HG03064 (cell line): ENCODE measurements around the gene MKX.

ENCODE experiments used
- ATAC-seq: cut with Tn5 transposase; IDR thresholded peaks from one replicate; pipeline ENCODE4 v1.9.1; 2021; ENCODE audit warnings: low read depth; ENCODE audit not compliant: unreplicated experiment

The MKX gene

DNA sequence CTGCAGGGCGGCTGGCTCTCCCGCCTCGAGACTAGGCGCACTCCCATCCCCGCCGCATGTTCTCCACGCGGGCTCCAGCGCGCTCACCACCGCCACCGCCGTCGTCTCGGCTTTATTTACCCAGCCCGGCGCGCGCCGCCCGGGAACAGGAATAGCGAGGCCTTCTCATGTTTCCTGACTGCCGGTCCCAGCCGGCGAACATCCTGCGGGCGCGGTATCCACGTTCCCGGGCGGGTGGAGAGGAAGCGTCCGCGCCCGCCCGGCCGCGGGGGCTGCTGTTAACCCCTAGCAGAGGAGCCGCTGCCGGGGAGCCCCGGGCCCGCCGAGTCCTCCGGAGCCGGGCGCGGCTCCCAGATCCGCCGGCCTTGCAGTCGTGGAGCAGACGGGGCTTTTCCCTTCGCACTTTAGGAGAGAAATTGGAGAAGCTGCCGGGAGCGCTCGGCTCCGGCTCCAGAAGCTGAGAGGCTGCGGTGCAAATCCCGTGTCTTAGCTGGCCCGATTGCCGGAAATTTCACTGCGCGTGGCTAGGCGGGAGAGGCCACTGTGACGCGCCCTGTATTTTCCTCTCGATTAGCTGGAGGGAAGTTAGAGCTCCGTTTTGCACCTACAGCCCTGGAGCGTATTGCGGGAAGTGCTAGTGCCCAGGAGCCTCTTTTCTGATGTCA is at the start of gene MKX:
Gene MKX (minus strand): TSS at position 88 of the 665 bp plus-strand sequence. CDS start 2,404 bp downstream, outside the sequence.
- ATAC-seq: no peak

DNA sequence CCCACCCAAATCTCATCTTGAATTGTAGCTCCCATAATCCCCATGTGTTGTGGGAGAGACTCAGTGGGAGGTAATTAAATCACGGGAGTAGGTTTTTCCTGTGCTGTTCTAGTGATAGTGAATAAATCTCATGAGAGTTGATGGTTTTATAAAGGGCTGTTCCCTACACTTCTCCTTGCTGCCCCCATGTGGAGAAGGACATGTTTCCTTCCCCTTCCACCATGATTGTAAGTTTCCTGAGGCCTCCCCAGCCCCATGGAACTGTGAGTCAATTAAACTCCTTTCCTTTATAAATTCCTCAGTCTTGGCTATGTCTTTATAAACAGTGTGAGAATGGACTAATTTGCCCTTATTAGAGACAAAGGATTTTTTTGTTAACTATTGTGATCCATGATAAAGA is 48.5 kb upstream of the MKX start:
- no peak for ATAC-seq

- no peak for ATAC-seq
Measured at GRCh38 chr10:27792216-27792615, 46.6 kb upstream of the MKX start.

DNA sequence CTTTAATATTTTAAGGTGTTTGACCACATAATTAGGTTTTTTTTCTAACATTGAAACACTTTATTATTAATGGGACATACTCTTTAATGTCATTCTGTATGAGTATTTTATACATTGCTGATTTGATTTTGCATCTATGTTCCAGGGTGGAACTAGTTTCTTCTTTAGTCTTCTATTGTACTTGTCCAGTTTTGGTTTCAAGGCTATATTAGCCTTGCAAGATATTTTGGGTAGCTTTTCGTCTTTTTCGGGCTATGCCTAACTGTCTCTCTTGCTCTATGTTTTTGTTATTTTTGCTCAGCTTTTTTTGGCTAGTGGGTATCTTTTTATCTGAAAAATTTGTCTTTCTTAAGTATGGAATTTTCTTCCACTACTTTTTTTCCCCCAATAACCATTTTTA is 38.7 kb upstream of the MKX start:
- ATAC-seq: no peak

- ATAC-seq: no peak
Measured at GRCh38 chr10:27783660-27784059, 38.0 kb upstream of the MKX start.

DNA sequence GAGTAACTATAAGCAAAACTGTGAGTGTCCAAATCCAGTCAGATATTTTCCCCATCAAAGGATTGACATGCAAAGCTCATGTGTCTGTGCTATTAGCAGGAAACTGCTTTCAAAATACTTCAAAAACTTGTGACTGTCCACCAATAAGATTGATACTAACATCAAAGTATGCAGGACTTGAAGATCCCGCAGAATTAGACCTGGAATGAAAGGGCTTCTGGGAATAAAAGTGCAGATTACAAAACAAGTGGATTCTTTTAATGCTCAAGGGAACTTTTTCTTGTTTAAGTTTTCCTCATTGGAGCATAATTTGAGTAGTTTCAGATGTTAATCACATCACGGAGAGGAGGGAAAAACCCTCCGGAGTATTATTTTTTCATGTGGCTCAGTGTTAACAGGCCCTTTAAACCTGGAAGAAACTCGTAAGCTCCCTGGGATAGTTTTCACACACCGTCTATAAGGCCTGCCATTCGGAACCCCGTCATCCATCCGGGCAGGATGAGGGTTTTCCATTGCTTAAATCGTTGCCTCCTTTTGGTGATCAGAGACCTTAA is 33.9 kb upstream of the MKX start:
- ATAC-seq: no peak

DNA sequence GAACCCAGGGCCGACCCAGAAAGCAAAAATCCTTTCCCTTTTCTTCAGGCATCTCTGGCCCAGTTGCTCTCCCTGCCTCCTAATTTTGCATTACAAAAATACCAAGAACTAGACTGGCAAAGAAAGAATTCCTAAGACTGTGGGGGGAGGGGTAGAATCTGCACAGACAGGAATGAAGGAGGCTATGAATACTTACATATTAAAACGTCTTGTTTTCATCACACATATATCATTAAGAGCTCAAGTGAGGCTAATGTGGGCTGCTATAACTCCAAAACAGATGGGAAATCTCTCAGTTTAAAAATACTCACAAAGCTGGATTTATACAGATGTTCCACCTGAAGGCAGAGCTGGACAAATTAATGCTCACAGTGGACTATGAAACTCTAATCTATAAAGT is 29.2 kb upstream of the MKX start:
- ATAC-seq: no peak

DNA sequence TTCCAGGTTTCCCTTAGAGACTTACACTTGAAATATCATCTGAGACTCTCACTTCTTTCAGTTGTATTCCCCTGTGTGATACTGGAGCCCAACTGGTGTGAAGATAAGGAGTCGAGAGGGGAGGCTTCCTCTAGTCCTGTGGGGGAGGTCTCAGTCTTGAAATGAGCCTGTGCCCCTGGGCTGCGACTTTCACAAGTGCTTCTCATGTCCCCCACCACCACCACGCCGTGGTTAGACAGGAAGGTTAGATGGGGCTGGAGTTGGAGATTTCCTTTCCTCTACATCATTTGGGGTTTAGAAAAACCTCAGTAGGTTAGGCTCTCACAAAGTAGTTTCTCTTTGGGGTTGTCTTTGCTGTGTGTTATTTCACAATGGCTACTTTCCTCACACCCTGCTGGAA is 25.6 kb upstream of the MKX start:
- no peak for ATAC-seq

GRCh38 chr10:27770181-27770580 is 24.6 kb upstream of the MKX start:
- ATAC-seq: no peak

- ATAC-seq: no peak
Measured at GRCh38 chr10:27760867-27761266, 15.2 kb upstream of the MKX start.

DNA sequence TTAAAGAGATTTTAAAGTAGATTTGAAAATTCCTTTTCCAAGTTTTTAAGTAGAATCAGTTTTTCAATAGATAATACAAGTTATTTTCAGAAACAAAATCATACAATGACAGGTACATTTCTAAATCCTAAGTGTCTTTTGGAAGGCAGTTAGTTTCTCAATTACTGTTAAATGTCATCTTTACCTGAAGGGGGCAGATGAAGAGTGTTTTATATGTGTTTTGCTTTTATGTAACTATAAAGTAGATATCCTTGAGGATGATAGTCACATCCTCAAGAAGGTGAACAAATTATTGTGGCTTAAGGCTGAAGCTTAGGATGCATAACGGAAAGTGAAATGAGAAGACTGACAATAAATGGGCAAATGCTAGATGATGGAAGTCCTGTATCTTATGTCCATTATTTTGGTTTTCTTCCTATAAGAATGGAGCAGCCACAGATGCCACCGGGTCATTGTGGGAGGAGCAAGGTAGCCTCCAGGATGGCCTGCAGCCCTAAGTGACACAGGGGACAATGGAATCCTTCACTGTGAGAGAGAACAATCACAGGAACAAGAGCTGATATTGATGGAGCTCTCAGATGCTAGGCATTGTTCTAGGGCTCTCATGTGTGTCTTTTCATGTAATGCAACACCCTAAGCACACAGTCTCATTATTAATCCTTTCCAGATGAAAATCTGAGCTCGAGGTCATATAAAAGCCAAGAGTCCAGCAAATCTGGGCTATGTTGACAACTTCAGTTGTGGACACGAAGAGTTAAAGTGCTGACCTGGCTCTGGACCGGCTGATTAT is 14.1 kb upstream of the MKX start:
- ATAC-seq: no peak

DNA sequence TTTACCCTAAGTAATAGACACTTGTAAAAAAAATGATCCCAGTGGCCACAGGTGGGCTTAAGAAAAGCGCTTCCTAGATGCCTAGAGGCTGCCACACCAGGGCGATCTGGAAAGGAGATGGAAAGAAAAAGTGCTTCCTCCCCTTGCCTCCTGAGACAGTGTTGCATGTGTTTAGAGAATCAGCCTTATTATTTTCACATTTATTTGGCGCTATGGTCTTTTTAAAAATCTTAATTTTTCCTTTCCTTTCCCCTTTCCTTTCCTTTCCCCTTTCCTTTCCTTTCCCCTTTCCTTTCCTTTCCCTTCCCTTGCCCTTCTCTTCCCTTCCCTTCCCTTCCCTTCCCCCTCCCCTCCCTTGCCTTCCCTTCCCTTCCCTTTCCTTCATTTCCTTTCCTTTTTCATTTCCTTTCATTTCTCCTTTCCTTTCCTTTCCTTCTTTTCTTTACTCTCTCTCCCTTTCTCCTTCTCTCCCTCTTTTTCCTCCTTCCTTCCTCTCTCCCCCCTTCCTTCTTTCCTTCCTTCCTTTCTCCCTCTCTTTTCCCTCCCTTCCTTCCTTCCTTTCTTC is 7.1 kb upstream of the MKX start:
- no peak for ATAC-seq

- ATAC-seq: no peak
Measured at GRCh38 chr10:27748601-27749000, 3.0 kb upstream of the MKX start.

- ATAC-seq: no peak
Measured at GRCh38 chr10:27747096-27747451, 1.5 kb upstream of the MKX start.

GRCh38 chr10:27746397-27747095 is 927 bp upstream of the MKX start:
- no peak for ATAC-seq

DNA sequence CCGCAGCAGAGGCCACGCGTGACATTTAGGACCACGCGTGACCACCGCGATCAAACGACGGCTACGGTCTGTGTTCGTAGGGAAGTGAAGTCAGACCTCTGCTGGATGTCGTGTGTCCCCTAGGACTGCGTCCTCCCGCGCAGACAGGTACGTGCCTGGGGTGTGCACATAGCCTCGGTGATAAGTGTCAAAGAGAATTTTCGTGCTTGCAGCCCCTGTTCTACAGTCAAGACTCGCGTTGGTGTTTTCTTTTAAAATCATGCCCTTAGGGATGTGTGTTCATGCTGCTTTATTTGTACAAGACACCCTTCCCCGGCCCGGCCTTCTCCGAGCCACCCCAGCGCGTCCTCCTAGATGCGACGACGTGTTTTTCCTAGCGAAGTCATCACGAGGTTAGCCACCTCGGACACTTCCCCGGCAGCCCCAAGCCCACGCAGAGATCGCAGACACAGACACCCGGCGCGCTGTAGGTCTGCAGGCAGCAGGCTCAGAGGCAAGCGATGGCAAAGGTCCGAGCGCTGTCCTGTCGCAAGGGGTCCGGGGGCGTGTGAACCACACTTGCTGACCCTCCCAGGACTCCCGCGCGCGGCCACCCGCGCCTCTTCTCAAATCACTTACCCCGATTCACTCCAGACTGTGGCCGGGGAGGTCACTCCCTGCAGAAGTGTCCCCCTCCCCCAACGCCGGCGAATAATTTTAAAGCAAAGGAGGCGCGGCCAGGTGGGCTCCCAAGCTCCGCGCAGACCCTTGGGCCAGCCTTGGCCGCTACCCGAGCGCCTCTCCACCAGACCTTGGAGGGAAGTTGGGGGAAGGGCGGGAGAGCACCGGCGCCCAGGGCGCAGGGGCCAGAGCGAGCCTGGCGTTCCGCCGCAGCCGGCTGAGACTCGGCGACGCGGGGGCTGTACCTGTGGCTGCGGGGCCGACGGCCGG is 552 bp downstream of the MKX start:
- ATAC-seq: no peak

DNA sequence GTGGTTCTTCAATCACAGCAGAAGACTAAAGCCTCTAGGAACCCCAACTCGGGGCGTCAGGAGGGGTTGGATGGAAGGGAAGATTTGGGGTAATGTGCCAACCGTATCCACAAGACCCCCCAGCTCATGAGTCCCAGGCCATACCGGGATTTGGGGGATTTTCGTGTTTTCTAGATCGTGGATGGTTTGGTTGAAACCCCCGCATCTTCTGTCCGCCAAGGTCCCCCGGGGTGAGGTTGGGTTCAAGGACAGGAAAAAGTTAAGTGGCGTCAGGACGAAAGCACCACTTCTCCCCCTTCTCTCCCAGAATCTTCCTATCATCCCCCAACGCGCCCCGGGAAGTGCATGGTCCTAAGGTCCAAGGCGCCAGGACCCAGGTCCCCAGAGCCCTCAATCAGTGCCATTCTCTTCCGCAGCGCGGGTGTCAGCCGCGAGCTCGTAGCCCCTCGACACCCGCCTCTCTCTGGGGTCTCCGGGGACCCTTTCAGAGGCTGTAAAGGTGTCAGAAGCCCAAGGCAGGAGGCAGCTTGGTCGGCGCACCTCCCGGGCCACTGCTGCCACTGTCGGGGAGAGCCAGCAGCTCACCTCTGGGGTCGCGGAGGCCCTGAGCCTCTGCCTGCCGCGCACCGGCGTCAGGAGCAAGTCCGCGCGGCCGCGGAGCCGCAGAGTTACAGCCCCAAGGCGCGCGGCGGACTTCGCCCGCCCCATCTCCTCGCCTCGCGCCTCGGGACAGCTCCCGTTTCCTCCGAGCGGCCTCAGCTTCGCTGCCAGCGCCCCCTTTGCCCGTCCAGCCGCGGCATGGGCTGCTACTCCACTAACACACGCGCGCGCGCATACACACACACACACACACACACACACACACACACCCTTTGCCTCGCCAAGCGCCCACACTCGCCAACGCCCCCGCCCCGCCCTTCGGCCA is 1.5 kb downstream of the MKX start:
- no peak for ATAC-seq

- no peak for ATAC-seq
Measured at GRCh38 chr10:27743012-27743876, 2.4 kb downstream of the MKX start.
